HG03378 (cell line): Measurements from ENCODE around the gene ITPK1.

Source experiments
- ATAC-seq: cut with Tn5 transposase; IDR thresholded peaks from one replicate; pipeline ENCODE4 v1.9.1; 2021; ENCODE audit warnings: mild to moderate bottlenecking, moderate library complexity; ENCODE audit not compliant: unreplicated experiment

Gene ITPK1

DNA sequence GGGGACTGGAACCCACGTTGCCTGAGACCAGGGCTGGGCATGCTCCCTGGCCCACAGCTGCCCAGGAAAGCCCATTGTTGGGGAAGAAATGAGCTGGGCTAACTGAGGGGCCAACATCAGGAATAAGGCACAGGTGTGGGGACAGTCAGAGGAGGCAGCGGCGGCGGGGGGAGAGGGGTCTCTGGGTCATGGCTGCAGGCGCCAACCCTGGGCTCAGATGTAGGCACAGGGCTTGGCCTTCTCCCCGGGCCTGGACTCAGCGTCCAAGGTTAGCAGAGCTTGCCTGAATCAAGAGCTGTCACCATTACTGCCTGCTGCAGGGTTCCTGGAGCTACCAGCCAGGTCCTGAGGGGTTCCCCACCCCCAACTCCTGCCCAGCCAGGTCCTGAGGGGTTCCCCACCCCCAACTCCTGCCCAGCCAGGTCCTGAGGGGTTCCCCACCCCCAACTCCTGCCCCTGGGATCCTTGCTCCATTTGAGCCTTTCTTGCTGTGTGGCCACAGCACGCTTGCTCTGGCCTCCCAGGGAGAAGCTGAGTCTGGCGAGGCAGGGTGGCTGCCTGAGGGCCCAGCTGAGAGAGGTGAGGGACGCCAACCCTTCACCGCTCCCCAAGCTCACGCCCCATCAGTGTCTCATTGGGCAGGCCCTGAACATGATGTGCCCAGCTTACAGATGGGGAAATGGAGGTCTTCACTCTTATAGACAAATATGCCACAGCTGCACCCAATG lies 186.6 kb downstream of the ITPK1 start:
- no peak for ATAC-seq

DNA sequence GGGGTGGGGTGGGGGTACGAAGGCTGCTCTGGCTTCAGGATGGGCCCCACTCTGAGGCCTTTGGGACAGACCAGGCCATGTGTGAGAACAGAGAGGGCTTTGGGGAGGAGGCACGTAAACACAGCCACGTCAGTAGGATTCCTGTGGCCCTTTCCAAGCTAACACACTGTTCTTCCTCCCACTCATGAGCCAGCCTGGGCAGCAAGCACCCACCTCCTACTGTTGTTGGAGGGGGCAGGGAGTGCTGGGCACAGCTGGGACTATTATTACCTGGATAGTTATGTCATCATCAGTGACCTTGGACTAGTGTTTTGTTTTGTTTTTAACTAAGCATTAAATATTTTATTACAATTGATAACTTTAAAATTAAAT lies 187.5 kb downstream of the ITPK1 start:
- ATAC-seq, result no peak

DNA sequence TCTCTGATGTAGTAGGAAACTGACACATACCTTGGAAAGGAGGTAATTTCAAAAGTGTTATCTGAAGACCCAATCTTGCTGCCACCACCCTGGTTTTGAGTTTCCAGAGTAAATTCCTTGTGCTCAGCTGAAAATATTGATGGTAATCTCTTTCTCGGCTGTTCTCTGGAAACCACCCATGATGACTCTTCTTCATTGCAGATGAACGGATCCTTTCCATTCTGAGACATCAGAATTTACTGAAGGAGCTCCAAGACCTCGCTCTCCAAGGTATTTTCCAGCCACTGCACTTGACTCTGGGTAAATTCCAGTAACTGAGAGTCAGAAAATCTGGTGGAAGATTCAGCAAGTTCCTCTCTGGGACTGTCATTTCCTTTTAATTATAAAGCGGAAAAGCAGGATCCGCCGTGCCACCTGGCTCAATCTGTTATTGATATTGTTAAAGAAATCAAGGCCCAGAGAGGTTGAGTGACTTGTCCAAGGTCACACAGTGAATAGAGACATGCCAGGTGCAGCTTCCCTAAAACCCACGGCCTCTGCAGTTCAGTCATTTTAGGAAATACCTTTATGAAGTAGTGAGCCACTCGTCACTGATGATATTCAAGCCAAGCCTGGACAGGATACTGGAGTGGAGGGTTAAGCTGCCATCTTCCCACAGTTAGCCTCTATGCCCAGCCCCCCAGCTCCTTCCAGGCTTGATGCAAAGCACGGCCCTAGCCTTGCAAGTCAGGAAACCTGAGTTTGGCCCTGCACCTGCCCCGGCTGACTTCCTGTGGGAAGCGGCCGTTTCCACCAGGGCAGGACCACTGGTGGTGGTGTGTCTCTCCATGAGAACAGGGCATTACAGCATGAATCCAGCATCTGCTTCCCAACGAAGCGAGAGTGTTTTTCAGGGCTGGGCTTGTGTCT lies 188.1 kb downstream of the ITPK1 start:
- no peak for ATAC-seq

DNA sequence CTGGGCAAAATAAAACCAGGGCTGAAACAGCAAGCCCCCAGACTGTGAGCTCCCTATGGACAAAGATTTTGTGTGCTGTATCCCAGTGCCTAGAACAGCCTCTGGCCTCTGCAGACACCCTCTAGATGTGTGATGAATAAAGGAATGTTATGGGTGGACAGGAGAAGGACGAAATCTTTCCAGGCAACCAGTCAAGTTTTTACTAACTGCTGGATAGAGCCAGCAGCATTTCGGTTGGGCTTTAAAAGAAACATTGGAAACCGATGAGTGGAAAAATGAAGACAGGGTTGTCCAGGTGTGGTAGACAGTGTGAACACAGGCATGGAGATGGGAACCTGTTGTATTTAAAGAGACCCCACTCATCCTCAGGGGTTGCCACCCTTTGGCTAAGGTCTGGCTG lies 188.8 kb downstream of the ITPK1 start:
- no peak for ATAC-seq

DNA sequence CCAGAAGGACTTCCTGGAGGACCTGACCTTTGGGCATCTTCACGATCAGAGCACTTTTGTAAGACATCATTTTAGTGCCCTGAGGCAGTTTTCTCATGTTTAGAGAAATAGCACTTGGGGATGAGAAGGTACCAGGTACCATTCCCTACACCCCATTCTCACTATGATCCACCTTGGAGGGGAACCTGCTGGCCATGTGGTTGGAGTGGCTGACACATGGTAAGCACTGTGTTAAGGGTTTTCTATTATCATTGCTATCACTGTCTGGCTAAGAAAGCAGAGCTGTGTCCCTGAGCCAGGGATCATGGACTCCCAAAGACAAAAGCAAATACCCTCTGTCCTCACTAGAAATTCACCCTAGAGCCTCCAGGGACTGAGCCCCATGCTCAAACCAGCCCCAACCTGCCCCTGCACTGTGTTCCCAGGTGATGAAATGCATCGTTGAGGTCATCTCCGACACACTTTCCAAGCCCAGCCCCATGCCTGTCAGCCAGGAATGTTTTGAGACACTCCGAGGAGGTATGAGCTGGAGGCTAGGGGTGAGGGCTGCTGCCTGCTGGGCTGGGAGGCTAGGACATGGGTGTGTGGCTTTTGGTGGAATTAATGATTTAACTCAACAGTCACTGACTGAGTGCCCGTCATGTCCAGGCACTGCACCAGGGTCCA lies 189.4 kb downstream of the ITPK1 start:
- ATAC-seq, result no peak

DNA sequence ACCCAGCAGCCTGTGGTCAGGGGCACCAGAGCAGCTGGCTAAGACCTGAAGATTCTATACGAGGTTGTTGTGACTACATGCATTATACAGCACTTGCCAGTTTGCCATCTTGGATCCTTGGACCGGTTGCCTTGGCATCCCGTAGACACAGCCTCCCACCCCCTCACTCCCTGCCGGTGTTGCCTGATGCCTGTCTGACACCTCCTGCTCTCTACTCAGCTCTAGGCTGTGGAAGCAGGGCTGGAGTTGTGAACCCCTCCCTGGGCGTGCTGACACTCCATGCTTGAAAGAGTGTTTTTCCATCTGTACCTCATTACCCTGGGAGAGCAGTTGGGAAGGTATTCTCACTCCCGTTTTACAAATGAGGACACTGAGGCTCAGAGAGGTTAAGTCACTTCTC lies 190.3 kb downstream of the ITPK1 start:
- ATAC-seq, result no peak

DNA sequence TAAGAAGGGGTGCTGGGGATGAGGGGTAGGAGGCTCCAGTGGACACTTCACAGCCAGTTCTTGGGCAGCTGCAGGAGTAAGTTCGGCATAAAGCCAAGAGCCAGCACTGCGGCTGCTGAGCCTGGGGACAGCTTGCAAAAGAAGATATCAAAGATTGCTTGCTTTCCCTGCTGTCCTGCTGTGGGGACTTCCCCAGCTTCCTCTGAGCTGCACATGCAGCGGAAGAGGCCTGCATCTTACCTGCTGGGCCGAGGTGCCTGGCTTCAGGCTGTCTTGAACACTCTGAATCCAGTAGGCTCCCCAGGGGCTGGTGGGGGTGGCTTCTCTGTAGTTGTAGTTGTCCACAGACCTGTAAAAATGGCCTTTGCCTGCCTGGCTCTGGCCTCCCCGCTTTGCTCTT lies 191.5 kb downstream of the ITPK1 start:
- no peak for ATAC-seq

DNA sequence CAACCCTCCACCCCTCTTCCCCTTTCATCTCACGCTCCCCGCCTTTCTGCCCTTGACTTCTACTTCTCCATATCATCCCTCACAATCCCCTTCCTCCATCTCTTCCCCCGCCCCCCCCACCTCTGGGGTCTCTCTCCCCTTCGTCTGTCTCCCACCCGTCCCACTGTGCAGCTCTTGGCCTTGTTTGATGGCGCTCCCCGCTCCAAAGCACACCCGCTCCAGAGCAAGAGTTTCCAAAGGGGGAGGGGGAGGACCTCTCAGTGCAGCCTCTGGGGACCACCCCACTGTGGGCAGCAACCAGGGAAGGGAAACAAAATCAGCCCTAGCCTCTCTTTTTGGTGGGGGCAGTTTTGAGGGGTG lies 192.0 kb downstream of the ITPK1 start:
- no peak for ATAC-seq

DNA sequence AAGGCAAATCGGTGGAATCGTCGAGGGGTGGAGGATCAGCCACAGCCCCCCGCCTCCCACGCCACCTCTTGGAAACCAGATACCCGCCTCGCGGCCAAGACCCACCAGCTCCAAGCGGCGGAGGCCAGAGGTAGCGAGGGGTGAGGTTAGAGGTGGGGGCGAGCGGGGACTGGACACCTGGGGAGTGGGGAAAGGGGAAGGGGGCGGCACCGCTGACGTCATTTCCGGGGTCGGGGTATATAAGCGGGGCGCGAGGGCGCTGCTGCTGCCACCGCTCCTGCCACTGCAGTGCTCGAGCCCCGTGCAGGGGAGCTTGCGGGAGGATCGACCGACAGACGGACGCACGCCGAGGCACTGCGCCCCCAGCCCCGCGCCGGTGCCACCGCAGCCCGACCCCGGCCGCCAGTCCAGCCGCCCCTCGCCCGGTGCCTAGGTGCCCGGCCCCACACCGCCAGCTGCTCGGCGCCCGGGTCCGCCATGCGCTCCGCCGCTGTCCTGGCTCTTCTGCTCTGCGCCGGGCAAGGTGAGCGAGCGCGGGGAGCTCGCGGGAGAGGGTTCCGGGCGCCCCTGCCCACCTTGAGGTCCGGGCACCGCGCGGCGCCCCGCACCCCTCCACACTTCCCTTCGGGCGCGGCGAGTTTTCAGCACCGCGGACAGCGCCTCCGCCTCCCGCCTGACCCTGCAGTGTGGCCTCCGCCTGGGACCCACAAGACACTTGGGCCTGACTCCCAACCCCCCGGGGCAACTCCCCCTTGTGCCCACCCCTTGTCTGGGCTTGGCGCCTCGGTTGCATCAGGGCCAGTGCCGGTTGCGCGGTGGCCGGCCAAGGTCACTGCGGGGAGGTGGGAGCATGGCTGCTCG lies 192.6 kb downstream of the ITPK1 start, which contains the start of gene CHGA:
TSS of gene CHGA (plus strand) at position 268 of the 861 bp plus-strand sequence. CDS start at position 478, 210 bp downstream.
- no peak for ATAC-seq

DNA sequence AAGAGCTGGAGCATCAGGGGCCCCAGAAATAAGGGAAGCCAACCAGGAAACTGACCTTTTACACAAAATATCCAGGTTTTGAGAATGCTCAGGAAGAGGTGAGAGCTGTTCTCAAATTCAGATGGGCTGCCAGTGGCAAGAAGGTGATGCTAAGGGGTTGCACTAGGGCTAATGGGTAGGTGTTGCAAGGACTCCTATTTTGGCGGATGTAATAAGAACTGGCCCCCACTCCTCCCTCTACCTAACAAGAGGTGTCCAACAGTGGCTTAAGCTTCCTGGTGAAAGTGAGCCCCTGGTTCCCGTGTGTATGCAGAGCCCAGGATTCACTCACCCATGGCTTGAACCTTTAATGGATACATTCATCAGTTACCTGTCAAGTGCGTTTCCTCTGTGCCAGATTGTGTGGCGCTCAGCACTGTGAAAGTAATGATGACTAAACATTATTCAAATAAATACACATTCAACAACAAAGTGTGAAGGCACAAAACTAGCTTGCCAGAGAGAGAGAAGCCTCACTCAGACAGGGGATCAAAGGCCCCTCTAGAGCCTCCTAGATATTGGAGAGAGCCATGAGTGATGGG lies 193.5 kb downstream of the ITPK1 start:
- ATAC-seq, result no peak

DNA sequence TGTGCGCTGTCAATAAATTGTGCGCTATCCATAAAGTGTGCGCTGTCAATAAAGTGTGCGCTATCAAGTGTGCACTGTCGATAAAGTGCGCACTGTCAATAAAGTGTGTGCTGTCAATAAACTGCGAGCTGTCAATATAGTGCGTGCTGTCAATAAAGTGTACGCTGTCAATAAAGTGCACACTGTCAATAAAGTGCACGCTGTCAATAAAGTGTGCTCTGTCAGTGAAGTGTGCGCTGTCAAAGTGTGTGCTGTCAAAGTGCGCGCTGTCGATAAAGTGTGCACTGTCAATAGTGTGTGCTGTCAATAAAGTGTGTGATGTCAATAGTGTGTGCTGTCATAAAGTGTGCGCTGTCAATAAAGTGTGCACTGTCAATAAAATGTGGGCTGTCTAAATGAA lies 195.7 kb downstream of the ITPK1 start:
- no peak for ATAC-seq

DNA sequence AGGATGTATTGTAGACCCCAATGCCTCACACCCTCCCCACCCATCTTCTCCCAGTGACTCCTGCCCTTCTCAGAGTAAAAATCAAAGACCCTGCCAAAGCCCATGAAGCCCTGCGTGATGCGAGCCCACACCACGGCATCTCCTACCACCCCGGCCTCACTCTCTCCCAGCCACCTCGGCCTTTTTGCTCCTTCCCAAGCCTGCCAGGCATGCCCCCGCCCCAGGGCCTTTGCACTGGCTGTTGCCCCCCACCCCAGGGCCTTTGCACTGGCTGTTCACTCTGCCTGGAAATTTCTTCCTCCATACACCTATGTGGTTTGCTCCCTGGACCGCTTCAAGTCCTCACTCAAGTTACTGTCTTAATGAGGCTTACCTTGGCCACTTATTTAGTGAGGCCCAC lies 197.8 kb downstream of the ITPK1 start:
- no peak for ATAC-seq

DNA sequence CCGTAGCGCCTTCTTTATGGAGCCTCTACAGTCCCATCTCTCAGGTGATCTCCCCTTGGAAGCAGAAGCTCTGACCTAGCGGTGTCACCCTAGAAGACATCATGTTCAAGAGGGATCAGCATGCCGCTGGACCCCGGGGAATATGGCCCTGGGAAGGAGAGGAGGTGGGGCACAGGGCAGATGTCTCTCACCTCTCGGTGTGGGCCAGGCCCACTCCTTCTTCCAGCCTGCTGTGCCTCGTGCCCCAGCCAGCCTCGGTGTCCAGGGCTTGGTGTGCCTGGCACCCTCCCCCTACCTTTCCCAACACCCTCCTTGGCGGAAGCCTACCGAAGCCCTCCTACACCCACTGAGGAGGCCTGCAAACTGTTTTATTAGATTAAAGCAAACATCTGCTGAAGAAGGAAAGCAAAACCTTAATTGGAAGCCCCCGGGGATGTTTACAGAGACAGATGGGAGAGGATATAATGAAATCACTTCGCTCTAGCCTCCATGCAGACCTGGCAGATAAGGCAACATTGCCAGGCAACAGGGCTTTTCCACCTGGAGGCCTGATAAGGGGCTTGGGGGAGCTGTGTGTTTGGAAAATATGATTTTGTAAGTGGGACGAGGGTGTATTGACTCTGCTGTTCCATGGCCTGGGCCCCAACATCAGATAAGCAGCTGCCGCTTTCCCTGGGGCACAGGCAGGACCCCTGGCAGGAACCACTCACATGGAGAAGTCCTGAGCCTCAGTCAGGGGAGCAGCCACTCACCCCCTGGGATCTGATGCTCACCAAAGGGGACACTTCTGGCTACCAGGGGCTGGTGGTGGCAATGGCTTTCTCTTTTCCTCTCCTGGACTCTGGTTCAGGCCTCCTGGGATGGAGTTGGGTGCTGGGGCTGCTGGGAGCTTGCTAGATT lies 198.4 kb downstream of the ITPK1 start:
- no peak for ATAC-seq

DNA sequence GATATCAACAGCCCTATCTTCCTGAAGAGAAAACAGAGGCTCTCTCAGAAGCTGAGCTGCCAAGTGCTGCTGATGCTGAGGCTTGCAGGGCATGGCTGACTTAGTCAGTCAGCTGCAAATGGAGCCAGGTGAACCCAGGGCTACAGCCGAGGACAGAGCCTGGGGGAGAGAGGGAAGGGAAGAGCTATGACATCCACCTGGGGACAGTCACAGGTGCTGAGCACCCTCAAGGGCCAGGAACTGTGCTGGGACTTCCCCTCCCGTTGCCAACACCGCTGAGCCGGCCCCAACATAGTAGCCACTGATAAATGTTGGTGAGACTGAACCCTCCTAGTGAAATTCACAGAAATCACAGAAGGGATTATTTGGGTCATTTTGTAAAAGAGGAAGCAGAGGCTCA lies 199.5 kb downstream of the ITPK1 start:
- no peak for ATAC-seq

DNA sequence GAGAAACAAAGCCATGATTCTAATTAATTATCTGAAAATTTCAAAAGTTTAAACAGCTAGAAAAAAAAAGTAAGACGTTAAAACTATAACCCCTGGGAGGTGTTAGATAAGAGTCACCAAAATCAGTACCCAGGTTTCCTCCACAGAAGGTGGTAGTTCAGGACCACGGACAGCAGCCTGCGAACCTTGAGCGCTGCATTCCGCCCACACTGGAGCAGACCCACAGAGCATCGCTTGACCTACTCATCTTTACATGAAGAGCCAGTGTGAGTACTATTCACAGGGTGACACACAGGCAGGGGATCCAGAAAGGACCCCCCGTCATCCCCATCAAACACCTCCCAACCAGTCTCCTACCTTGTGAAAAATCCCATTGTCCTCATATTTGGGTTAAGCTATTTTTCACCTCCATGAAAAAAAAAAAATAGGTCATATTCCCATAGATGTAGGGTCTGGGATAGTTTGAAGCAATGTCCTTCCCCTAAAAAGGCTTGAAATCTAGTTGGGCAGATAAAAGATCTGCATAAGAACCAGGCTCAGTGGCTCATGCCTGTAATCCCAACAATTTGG lies 201.6 kb downstream of the ITPK1 start:
- ATAC-seq, result no peak

DNA sequence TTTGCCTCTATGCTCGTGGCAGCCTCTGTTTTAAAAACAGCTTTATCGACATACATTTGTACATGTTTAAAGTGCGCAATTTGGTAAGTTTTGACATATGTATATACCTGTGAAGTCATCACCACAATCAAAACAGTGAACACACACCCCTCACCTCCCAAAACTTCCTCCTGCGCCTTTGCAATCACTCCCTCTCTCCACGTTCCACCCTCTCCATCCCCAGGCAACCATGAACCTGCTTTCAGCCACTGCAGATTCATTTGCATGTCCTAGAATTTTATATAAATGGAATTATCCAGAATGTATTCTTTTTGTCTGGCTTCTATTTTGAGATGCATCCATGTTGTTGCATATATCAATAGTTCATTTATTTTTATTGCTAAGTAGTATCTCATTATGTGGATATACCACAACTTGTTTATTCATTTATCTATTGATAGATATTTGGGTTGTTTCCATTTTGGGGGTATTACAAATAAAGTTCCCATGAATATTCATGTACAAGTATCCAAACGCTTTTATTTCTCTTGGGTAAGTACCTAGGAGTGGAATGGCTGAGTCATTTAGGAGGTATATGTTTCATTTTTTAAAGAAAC lies 208.3 kb downstream of the ITPK1 start:
- ATAC-seq, result no peak

DNA sequence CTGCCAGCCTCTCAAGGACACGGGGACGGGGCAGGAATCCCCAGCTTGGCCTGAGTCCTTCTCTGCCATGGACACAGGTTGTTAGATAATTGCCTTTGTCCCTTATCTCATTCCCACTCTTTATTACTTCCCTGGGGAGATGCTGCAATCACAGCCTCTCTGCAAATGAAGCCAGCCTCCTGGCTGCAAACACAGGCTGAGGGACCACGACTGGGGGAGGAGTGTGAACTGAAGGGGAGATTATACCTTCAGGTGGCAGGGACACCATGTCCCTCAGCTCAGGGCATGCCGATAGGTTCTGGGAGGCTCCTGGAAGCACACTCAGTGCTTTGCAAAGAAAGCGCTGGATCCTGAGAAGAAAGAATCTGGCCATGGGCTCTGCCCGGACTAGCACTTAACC lies 208.9 kb downstream of the ITPK1 start:
- no peak for ATAC-seq

DNA sequence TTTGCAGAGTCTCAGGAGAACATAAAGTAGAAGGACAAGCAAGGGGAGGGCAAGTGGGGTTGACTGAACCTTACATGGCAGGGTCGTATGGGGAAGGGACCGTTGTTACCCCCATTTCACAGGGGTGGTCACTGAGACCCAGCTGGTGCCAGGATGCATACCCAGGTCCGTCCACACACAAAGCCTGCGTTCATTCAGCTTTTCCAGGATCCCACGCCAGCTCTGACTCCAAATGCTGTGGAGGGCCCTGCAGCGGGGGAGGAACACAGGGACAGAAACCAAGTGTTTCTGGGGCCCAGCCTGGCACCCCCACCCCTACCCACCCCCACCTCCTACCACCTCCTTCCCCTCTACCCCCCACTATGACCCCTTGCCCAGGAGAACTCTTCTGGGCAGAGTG lies 209.3 kb downstream of the ITPK1 start:
- no peak for ATAC-seq

DNA sequence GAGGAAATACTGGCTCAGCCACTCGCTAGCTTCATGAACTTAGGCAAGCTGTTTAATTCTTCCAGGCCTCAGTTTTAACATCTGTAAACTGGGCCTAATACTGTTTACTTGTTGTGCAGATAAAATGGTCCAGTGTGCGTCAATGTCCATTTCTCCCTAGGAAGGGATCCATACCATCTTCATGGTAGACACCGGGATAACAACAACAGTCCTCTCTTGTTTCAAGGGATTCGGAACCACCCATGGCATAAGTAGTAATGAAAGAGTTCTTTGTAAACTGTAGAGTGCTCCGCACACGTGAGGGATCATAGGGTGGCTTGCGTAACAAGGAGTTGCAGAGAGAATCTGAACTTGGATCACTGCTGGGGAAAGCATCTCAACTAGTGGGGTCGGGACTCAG lies 210.1 kb downstream of the ITPK1 start:
- ATAC-seq, result no peak
